ENCODE measurements around the gene ATP8B3. TPM values are rescaled to one million over a fixed set of nuclear protein-coding genes. Genes with fewer than 3 reads are reported as not detected.

Gene ATP8B3
- total and polyA plus RNA-seq, 9 of the 15 experiments (the other 6 are each of a cell fraction or from before 2014, with no cell fraction given) = 1.2 to 12.3 (median 3.8) TPM

DNA sequence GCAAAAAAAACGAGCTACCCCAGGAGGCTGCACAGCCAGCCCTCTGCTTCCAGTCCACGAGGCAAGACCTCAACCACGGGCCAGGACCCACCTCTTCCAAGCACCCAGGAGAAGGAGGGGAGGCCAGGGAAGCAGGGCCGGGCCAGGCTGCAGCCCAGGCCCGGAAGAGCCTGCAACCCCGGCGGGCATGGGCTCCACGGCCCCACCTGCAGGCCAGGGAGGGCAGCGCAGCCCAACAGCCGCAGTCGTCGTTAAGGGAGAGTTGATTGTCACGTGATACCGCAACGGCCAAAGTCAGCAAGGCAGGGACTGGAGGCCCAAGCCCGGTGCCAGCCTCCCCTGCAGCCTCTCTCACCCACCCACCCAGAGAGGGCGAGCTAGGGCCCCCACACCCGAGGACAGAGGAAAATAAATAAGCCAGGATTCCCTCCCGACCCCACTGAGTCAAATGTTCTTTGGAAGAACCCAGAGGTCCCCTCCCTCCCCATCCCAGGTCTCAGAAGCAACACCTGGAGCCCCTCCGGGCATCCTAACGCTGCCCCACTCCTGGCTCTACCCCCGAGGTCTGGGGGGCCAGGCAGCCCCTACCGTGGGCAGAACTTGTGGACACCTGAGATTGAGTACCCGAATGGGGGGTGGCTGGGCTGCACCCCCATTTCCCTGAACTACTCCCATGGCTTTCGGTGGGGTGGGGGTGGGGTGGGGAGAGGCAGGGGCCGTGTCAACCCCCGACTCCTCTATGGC, 41.4 kb upstream of the ATP8B3 start (continued):
- TF ChIP-seq, protein P1, sequence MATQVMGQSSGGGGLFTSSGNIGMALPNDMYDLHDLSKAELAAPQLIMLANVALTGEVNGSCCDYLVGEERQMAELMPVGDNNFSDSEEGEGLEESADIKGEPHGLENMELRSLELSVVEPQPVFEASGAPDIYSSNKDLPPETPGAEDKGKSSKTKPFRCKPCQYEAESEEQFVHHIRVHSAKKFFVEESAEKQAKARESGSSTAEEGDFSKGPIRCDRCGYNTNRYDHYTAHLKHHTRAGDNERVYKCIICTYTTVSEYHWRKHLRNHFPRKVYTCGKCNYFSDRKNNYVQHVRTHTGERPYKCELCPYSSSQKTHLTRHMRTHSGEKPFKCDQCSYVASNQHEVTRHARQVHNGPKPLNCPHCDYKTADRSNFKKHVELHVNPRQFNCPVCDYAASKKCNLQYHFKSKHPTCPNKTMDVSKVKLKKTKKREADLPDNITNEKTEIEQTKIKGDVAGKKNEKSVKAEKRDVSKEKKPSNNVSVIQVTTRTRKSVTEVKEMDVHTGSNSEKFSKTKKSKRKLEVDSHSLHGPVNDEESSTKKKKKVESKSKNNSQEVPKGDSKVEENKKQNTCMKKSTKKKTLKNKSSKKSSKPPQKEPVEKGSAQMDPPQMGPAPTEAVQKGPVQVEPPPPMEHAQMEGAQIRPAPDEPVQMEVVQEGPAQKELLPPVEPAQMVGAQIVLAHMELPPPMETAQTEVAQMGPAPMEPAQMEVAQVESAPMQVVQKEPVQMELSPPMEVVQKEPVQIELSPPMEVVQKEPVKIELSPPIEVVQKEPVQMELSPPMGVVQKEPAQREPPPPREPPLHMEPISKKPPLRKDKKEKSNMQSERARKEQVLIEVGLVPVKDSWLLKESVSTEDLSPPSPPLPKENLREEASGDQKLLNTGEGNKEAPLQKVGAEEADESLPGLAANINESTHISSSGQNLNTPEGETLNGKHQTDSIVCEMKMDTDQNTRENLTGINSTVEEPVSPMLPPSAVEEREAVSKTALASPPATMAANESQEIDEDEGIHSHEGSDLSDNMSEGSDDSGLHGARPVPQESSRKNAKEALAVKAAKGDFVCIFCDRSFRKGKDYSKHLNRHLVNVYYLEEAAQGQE (IDR thresholded peaks at IDR 0.05; ENCODE audit: borderline replicate concordance) = peak; percentile 84
- TF ChIP-seq, protein P1 (CRISPR knock-in tag; IDR thresholded peaks at IDR 0.05; ENCODE audit: low read depth) = peak; percentile 73; the same call in 1 of the 2 replicates
- no peak for TF ChIP-seq RBM15 (IDR thresholded peaks at IDR 0.05; ENCODE audit: insufficient read depth, low read length)
- TF ChIP-seq TSC22D4 (tag; IDR thresholded peaks at IDR 0.05) = no peak
- TF ChIP-seq PCBP1 (IDR thresholded peaks at IDR 0.05; ENCODE audit: low read depth, low read length, poor library complexity, severe bottlenecking) = no peak
- no peak for TF ChIP-seq CHAMP1 (IDR thresholded peaks at IDR 0.05)
- no peak for TF ChIP-seq SMAD3 (CRISPR knock-in tag; conservative IDR thresholded peaks at IDR 0.05)
- TF ChIP-seq NR2C1 (IDR thresholded peaks at IDR 0.05) = peak; percentile 65; the same call in 1 of the 2 replicates
- no peak for TF ChIP-seq NR2C1 (tag; IDR thresholded peaks at IDR 0.05)
- TF ChIP-seq SUPT5H (IDR thresholded peaks at IDR 0.05) = no peak
- TF ChIP-seq, protein P2, sequence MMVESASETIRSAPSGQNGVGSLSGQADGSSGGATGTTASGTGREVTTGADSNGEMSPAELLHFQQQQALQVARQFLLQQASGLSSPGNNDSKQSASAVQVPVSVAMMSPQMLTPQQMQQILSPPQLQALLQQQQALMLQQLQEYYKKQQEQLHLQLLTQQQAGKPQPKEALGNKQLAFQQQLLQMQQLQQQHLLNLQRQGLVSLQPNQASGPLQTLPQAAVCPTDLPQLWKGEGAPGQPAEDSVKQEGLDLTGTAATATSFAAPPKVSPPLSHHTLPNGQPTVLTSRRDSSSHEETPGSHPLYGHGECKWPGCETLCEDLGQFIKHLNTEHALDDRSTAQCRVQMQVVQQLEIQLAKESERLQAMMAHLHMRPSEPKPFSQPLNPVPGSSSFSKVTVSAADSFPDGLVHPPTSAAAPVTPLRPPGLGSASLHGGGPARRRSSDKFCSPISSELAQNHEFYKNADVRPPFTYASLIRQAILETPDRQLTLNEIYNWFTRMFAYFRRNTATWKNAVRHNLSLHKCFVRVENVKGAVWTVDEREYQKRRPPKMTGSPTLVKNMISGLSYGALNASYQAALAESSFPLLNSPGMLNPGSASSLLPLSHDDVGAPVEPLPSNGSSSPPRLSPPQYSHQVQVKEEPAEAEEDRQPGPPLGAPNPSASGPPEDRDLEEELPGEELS (CRISPR knock-in tag; IDR thresholded peaks at IDR 0.05; ENCODE audit: borderline replicate concordance) = no peak
